ENCODE data around the gene FAM227A. TPM values are rescaled to one million over a fixed set of nuclear protein-coding genes. Genes with fewer than 3 reads are reported as not detected.

The FAM227A gene
- total and polyA plus RNA-seq, 2 of the 13 experiments (the other 11 are each of a cell fraction or from before 2014, with no cell fraction given): 1.0 to 1.5 TPM

DNA sequence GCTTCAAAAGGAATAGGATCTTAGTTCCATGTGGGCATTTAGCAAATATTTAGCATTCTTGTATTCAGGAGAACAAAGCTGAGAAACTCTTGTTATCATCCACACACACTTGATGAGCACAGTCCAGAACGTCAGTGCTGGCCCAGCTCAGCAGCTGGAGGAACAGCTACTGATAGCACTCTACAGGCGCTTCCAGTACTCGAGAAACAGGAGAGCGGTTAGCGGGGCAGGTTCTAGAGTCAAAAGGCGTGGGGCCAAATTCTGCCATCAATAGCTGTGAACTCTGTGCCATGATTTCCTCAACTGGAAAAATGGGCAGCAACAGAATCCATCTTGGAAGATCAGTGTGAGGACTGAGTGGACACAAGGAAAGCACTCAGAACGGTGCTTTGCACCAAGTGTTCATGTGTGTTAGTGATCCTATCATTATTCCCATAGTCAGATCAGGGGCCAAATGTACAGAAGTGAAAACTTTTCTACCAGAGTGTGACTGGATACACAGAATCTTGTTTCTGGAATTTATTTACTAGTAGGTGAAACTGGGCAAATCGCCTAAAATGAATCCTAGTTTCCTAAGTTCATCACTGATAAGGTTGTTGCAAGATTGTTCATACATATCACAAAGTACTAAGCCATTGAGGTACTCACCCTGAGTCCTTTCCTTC, 41.4 kb upstream of the FAM227A start:
- in situ Hi-C loops (cut with HindIII; ENCODE audit: extremely low pct_ligation_motif_present, low pct_unique_long_range_greater_than_20kb) (no loop called here), intact Hi-C loops (cut with micrococcal nuclease; ENCODE audit: unreplicated experiment) (no loop called here)
- Histone ChIP-seq H3K36me3 (replicated peaks in 1 of 2; ENCODE audit: control insufficient read depth in 1 of 2, insufficient read depth in 2 of 2, low read length in 2 of 2) (no peaks in the 10 kb centered on the region; a peak in 1 of 5 replicates), H3K4me2 (ENCODE audit: low read depth, low read length) (peak overlapping the region; percentile 76), H4K20me1 (ENCODE audit: insufficient read depth, low read length) (peaks cover 5% of the 10 kb centered on the region; the same call in 1 of the 2 replicates), H3K27ac (ENCODE audit: extremely low read length, insufficient read depth, low read length) (peak overlapping the region; percentile 62), H3K9ac (ENCODE audit: insufficient read depth, low read depth, low read length) (peak overlapping the region; percentile 46), H3K79me2 (ENCODE audit: insufficient read depth, low read length) (peaks cover 59% of the 10 kb centered on the region), H3K27me3 (ENCODE audit: control insufficient read depth in 1 of 2, insufficient read depth in 2 of 2, low read length in 2 of 2) (no peaks in the 10 kb centered on the region; a peak in 1 of 5 replicates), H3K4me1 (ENCODE audit: insufficient read depth, low read length) (peaks cover 75% of the 10 kb centered on the region), H3K9me3 (ENCODE audit: low read length) (no peaks in the 10 kb centered on the region), H2AFZ (ENCODE audit: low read length) (no peak overlapping the region), H3K4me3 (replicated peaks in 1 of 3; ENCODE audit: insufficient read depth in 1 of 3, low read depth in 2 of 3, low read length in 3 of 3) (peak overlapping the region; percentile 53 to 98 (median 77))
- CTCF ChIA-PET (ENCODE audit: low intra/inter-chr PET ratio, low total read pairs): no interaction called here
- FAIRE-seq (no peak), DNase-seq (ENCODE audit: low spot score) (peak; percentile 54), ATAC-seq (peak; percentile 51)
- no TSS peak for BruUV-seq (replicated peaks)
- WGBS (ENCODE audit: low lambda C conversion rate): 29% methylated on average over 8 of the region's 8 CpGs
- POLR2A ChIA-PET: interaction anchor here (0.5 to 9.9 kb wide), 7 partner anchors 9 to 863 kb away, joined by 3 to 102 read pairs (median 4); partner anchors contain the start of genes GTPBP1, RPL3 and TOMM22
- TF ChIP-seq ZBTB21 (CRISPR knock-in tag; IDR thresholded peaks at IDR 0.05) (no peak), SAP130 (CRISPR knock-in tag; IDR thresholded peaks at IDR 0.05; ENCODE audit: low read depth) (0 out of 2 replicates have a peak, but pooled peaks have one; percentile 15), FOXJ3 (CRISPR knock-in tag; IDR thresholded peaks at IDR 0.05; ENCODE audit: borderline replicate concordance) (no peak), POLR2G (IDR thresholded peaks at IDR 0.05; ENCODE audit: low read depth, low read length) (peak; percentile 25; the same call in 1 of the 2 replicates), DRAP1 (CRISPR knock-in tag; IDR thresholded peaks at IDR 0.05) (0 out of 2 replicates have a peak, but pooled peaks have one; percentile 4), ZSCAN9 (CRISPR knock-in tag; IDR thresholded peaks at IDR 0.05; ENCODE audit: borderline replicate concordance) (0 out of 2 replicates have a peak, but pooled peaks have one; percentile 29), UBTF (CRISPR knock-in tag; IDR thresholded peaks at IDR 0.05) (0 out of 2 replicates have a peak, but pooled peaks have one; percentile 33), ZMAT3 (CRISPR knock-in tag; conservative IDR thresholded peaks at IDR 0.05) (0 out of 2 replicates have a peak, but pooled peaks have one; percentile 24), MBD4 (IDR thresholded peaks at IDR 0.05; ENCODE audit: borderline replicate concordance, low read length) (0 out of 2 replicates have a peak, but pooled peaks have one; percentile 5), ZSCAN21 (CRISPR knock-in tag; IDR thresholded peaks at IDR 0.05; ENCODE audit: borderline replicate concordance) (peak; percentile 88)
- TF ChIP-seq, protein P1, sequence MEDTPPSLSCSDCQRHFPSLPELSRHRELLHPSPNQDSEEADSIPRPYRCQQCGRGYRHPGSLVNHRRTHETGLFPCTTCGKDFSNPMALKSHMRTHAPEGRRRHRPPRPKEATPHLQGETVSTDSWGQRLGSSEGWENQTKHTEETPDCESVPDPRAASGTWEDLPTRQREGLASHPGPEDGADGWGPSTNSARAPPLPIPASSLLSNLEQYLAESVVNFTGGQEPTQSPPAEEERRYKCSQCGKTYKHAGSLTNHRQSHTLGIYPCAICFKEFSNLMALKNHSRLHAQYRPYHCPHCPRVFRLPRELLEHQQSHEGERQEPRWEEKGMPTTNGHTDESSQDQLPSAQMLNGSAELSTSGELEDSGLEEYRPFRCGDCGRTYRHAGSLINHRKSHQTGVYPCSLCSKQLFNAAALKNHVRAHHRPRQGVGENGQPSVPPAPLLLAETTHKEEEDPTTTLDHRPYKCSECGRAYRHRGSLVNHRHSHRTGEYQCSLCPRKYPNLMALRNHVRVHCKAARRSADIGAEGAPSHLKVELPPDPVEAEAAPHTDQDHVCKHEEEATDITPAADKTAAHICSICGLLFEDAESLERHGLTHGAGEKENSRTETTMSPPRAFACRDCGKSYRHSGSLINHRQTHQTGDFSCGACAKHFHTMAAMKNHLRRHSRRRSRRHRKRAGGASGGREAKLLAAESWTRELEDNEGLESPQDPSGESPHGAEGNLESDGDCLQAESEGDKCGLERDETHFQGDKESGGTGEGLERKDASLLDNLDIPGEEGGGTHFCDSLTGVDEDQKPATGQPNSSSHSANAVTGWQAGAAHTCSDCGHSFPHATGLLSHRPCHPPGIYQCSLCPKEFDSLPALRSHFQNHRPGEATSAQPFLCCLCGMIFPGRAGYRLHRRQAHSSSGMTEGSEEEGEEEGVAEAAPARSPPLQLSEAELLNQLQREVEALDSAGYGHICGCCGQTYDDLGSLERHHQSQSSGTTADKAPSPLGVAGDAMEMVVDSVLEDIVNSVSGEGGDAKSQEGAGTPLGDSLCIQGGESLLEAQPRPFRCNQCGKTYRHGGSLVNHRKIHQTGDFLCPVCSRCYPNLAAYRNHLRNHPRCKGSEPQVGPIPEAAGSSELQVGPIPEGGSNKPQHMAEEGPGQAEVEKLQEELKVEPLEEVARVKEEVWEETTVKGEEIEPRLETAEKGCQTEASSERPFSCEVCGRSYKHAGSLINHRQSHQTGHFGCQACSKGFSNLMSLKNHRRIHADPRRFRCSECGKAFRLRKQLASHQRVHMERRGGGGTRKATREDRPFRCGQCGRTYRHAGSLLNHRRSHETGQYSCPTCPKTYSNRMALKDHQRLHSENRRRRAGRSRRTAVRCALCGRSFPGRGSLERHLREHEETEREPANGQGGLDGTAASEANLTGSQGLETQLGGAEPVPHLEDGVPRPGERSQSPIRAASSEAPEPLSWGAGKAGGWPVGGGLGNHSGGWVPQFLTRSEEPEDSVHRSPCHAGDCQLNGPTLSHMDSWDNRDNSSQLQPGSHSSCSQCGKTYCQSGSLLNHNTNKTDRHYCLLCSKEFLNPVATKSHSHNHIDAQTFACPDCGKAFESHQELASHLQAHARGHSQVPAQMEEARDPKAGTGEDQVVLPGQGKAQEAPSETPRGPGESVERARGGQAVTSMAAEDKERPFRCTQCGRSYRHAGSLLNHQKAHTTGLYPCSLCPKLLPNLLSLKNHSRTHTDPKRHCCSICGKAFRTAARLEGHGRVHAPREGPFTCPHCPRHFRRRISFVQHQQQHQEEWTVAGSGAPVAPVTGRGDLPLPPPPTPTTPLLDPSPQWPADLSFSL (CRISPR knock-in tag; IDR thresholded peaks at IDR 0.05): no peak
- TF ChIP-seq, protein P2, sequence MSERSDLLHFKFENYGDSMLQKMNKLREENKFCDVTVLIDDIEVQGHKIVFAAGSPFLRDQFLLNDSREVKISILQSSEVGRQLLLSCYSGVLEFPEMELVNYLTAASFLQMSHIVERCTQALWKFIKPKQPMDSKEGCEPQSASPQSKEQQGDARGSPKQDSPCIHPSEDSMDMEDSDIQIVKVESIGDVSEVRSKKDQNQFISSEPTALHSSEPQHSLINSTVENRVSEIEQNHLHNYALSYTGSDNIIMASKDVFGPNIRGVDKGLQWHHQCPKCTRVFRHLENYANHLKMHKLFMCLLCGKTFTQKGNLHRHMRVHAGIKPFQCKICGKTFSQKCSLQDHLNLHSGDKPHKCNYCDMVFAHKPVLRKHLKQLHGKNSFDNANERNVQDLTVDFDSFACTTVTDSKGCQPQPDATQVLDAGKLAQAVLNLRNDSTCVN (CRISPR knock-in tag; IDR thresholded peaks at IDR 0.05; ENCODE audit: borderline replicate concordance): peak; percentile 78; the same call in 1 of the 2 replicates

Data from HepG2 (cell line).